Sigmoid colon (tissue), 4 donors: ENCODE data around the gene IRX2.

ENCODE experiments used
- CTCF ChIP-seq, 4 experiments: fragments of 450-650 bp in 3 of 4; fragments of 200-600 bp in 1 of 4; IDR thresholded peaks; one replicate each; pipeline ENCODE4 v1.5.1; 2016 to 2019; ENCODE audit warnings: antibody characterized with exemption in 4 of 4, mild to moderate bottlenecking in 3 of 4, moderate library complexity in 2 of 4
- POLR2AphosphoS5 ChIP-seq, 4 donors: sonication (generic); formaldehyde crosslinking; IDR thresholded peaks; one replicate each; pipeline ENCODE4 v1.6.1; 2017; ENCODE audit warnings: antibody characterized with exemption in 4 of 4

GRCh38 chr5:2714026-2714425 is 37.5 kb downstream of the IRX2 start:
- TF ChIP-seq CTCF (IDR thresholded peaks at IDR 0.05) (no peak), POLR2AphosphoS5 (IDR thresholded peaks at IDR 0.05) (no peak)
